D721Med (cell line): ENCODE measurements around the gene ZAP70.

ENCODE experiments used
- DNase-seq: peaks from one replicate; pipeline ENCODE4 v3.0.0; 2011; ENCODE audit warnings: low spot score; ENCODE audit not compliant: insufficient read length
- FAIRE-seq: peaks from 2 replicates; lab custom pipeline; 2011; peaks lifted over from hg19 to GRCh38; lab: Jason Lieb, UNC
- CTCF ChIP-seq: IDR thresholded peaks from 2 replicates; pipeline ENCODE4 v1.5.1; 2012; ENCODE audit warnings: mild to moderate bottlenecking, control low read depth; ENCODE audit not compliant: insufficient read depth; ENCODE audit errors: missing control alignments

ZAP70 gene

GRCh38 chr2:97747716-97748115 is 34.3 kb downstream of the ZAP70 start:
- FAIRE-seq (no peak), DNase-seq (no peak)
- TF ChIP-seq CTCF = no peak

GRCh38 chr2:97749581-97749980 is 36.2 kb downstream of the ZAP70 start:
- FAIRE-seq (no peak), DNase-seq (no peak)
- TF ChIP-seq CTCF = no peak

GRCh38 chr2:97750017-97750416 is 36.6 kb downstream of the ZAP70 start:
- DNase-seq (no peak), FAIRE-seq (no peak)
- TF ChIP-seq CTCF = no peak

GRCh38 chr2:97751752-97752151 is 38.4 kb downstream of the ZAP70 start:
- FAIRE-seq (no peak), DNase-seq (no peak)
- no peak for TF ChIP-seq CTCF

- FAIRE-seq = no peak
These were observed 39.3 kb downstream of the ZAP70 start for GRCh38 chr2:97752342-97753334.

GRCh38 chr2:97754690-97755346 is 41.4 kb downstream of the ZAP70 start:
- FAIRE-seq (no peak), DNase-seq (no peak)
- no peak for TF ChIP-seq CTCF

More at GRCh38 chr2:97752342-97753334, 39.3 kb downstream of the ZAP70 start:
- DNase-seq = no peak
- TF ChIP-seq CTCF = no peak
